Right lobe of liver (tissue), 6 donors: Measurements from ENCODE around the gene NME3. TPM values are rescaled to one million over a fixed set of nuclear protein-coding genes. Genes with fewer than 3 reads are reported as not detected.
"Not testable (repeated sequence)": the region's sequence is repeated elsewhere in the genome, so short reads cannot be mapped to it uniquely, and the experiment has no call there.

Experiments
- ATAC-seq, 4 donors: fragments of 200-7000 bp; cut with Tn5 transposase; one replicate each; pipeline ENCODE4 v1.9.1; 2020; ENCODE audit warnings: mild to moderate bottlenecking in 4 of 4, moderate library complexity in 4 of 4
- DNase-seq, 3 donors: peaks; one replicate each; pipeline ENCODE4 v3.0.0-alpha.2; 2020
- H3K27ac ChIP-seq, 3 donors: fragments of 200-600 bp; one replicate each; pipeline ENCODE4 v1.8.0; 2022
- H3K27me3 ChIP-seq, 2 donors: fragments of 200-600 bp; one replicate each; pipeline ENCODE4 v1.8.0; 2022
- H3K36me3 ChIP-seq, 4 donors: fragments of 200-600 bp; sonication (generic) in 1 of 4; one replicate each; pipeline versions ENCODE4 v1.5.1 to v1.8.0; 2017 to 2022; ENCODE audit warnings: control low read depth in 1 of 4
- H3K4me1 ChIP-seq, 4 donors: fragments of 200-600 bp; sonication (generic) in 1 of 4; one replicate each; pipeline versions ENCODE4 v1.5.1 to v1.8.0; 2017 to 2022; ENCODE audit warnings: control low read depth in 1 of 4
- H3K4me3 ChIP-seq, 3 donors: fragments of 200-600 bp; one replicate each; pipeline ENCODE4 v1.8.0; 2022
- H3K9me3 ChIP-seq, 4 donors: fragments of 200-600 bp; sonication (generic) in 1 of 4; one replicate each; pipeline versions ENCODE4 v1.5.1 to v1.8.0; 2017 to 2022; ENCODE audit warnings: control low read depth in 1 of 4
- CTCF ChIP-seq, 4 donors: fragments of 200-600 bp in 3 of 4; fragments of 450-650 bp in 1 of 4; IDR thresholded peaks; one replicate each; pipeline versions ENCODE4 v1.5.1 to v1.8.0; 2016 to 2022; ENCODE audit warnings: antibody characterized with exemption in 4 of 4, mild to moderate bottlenecking in 2 of 4
- POLR2A ChIP-seq: fragments of 450-650 bp; IDR thresholded peaks from one replicate; pipeline ENCODE4 v1.6.1; 2017; ENCODE audit warnings: antibody characterized with exemption, mild to moderate bottlenecking
- WGBS: methylation state at CpG from one replicate; pipeline ENCODE4 v1.1.6; 2018; ENCODE audit warnings: low coverage, low lambda C conversion rate; ENCODE audit not compliant: insufficient coverage; ENCODE audit errors: missing lambda C conversion rate; 5-methylcytosine and 5-hydroxymethylcytosine counted together
- intact Hi-C, 2 donors: fragments of 100-400 bp; cut with DNase I; formaldehyde crosslinking; loops; one replicate each; pipeline versions ENCODE4 v1.11.2 to v1.14.1; 2022
- total RNA-seq, 6 experiments: library from RNA; depleted of rRNA in 2 of 6; stranded (reverse); fragments of >200 nt in 2 of 6; fragmentation: NEBNext Ultra II Directional in 3 of 6; extraction: Animal tissue kit (Norgen Biotek cat#: 25700) in 3 of 6; gene quantifications; one replicate each; pipeline versions ENCODE4 v1.1.0 to v1.2.4, GENCODE V29; 2016 to 2023
- donor health status: DM: no; HTN: yes; CAD: no.
- donor health status: DM: no; HTN: no; CAD: no.
- donor health status: DM: no; HTN: no; CAD: no.
- donor health status: DM: no; HTN: yes; CAD: no.
- donor health status: DM: no; HTN: yes; CAD: no.

NME3 gene
- total RNA-seq, 6 experiments from 2014 or later, result 17.9 to 36.1 (median 23.2) TPM

GRCh38 chr16:1740234-1740633, 31.1 kb downstream of the NME3 start:
- H3K27ac ChIP-seq, result no peak overlapping the region
- WGBS, result 96% methylated on average over 20 of the region's 33 CpGs
- intact Hi-C loops, result no loop called here
- ATAC-seq (no peak), DNase-seq (no peak)
- no peak overlapping the region for H3K4me3 ChIP-seq
- H3K9me3 ChIP-seq, result no peaks in the 10 kb centered on the region
- no peaks in the 10 kb centered on the region for H3K27me3 ChIP-seq
- TF ChIP-seq CTCF (IDR thresholded peaks at IDR 0.05), result no peak
- TF ChIP-seq POLR2A, result no peak
- H3K4me1 ChIP-seq, result no peaks in the 10 kb centered on the region
- peaks cover 0 to 10% (median 3%) of the 10 kb centered on the region in 4 donors for H3K36me3 ChIP-seq

GRCh38 chr16:1734816-1735215, 36.5 kb downstream of the NME3 start:
- Histone ChIP-seq H3K27ac (no peak overlapping the region), H3K36me3 (peaks cover 0 to 17% (median 5%) of the 10 kb centered on the region in 4 donors), H3K9me3 (no peaks in the 10 kb centered on the region), H3K4me1 (no peaks in the 10 kb centered on the region), H3K27me3 (no peaks in the 10 kb centered on the region), H3K4me3 (no peak overlapping the region)
- no peak for TF ChIP-seq CTCF (IDR thresholded peaks at IDR 0.05)
- no peak for DNase-seq
- WGBS, result 100% methylated on average over 7 of the region's 22 CpGs
- no peak for ATAC-seq
- intact Hi-C loops, result no loop called here

DNA sequence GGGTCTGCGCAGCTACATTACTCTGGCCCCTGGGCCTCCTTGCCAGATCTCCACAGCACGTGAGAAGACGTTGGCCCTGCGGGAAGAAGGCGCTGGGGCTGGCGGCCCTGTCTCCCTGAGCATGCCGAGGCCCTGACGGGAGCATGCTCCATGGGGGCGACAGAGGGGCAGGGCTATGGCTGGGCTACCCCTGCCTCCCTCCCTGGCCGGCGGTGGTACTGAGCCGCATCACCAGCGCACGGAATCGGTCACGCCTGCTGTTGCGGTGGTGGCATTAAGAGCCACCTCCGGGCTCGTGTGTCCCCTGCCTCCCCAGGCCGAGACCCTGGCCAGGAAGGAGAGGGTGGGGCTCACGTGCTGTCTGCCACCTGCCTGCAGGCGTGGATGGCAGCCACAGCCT, 37.2 kb downstream of the NME3 start:
- peaks cover 0 to 22% (median 7%) of the 10 kb centered on the region in 4 donors for H3K36me3 ChIP-seq
- no peak overlapping the region for H3K27ac ChIP-seq
- H3K4me1 ChIP-seq, result no peaks in the 10 kb centered on the region
- ATAC-seq, result peak in 1 of 4 donors; percentile 28
- TF ChIP-seq CTCF (IDR thresholded peaks at IDR 0.05), result no peak
- TF ChIP-seq POLR2A, result no peak
- intact Hi-C loops, result no loop called here
- 80% methylated on average over 1 of the region's 22 CpGs for WGBS
- no peaks in the 10 kb centered on the region for H3K9me3 ChIP-seq
- no peak for DNase-seq
- H3K27me3 ChIP-seq, result no peaks in the 10 kb centered on the region
- no peak overlapping the region for H3K4me3 ChIP-seq

- ATAC-seq, intact Hi-C loops, H3K27me3 ChIP-seq, H3K4me3 ChIP-seq, H3K9me3 ChIP-seq, H3K27ac ChIP-seq, H3K4me1 ChIP-seq, DNase-seq: not testable (repeated sequence)
- WGBS, result no CpG with 5 or more reads among the region's 21 CpGs
- H3K36me3 ChIP-seq, result peaks cover 0 to 29% (median 8%) of the 10 kb centered on the region in 4 donors
Observed at GRCh38 chr16:1732551-1732987, 38.8 kb downstream of the NME3 start.

GRCh38 chr16:1732071-1732470, 39.3 kb downstream of the NME3 start:
- ATAC-seq (no peak), DNase-seq (no peak)
- H3K36me3 ChIP-seq, result peaks cover 0 to 29% (median 8%) of the 10 kb centered on the region in 4 donors
- no peaks in the 10 kb centered on the region for H3K9me3 ChIP-seq
- 100% methylated on average over 2 of the region's 14 CpGs for whole genome bisulfite sequencing
- no peaks in the 10 kb centered on the region for H3K4me1 ChIP-seq
- H3K4me3 ChIP-seq, result no peak overlapping the region
- intact Hi-C loops, result no loop called here
- no peak overlapping the region for H3K27ac ChIP-seq
- TF ChIP-seq CTCF (IDR thresholded peaks at IDR 0.05) (no peak), POLR2A (no peak)
- no peaks in the 10 kb centered on the region for H3K27me3 ChIP-seq
